ENCODE data around the gene SGMS1. TPM values are rescaled to one million over a fixed set of nuclear protein-coding genes. Genes with fewer than 3 reads are reported as not detected.

SGMS1 gene
- total RNA-seq, 3 donors from 2014 or later = 66.5 to 114 (median 80.1) TPM

GRCh38 chr10:50470798-50471582 is 152.8 kb downstream of the SGMS1 start:
- no peak for DNase-seq (ENCODE audit: low spot score in 2 of 2)
- H3K9me3 ChIP-seq = no peaks in the 10 kb centered on the region
- no peaks in the 10 kb centered on the region for H3K27me3 ChIP-seq
- H3K36me3 ChIP-seq = no peaks in the 10 kb centered on the region
- H3K27ac ChIP-seq = peak overlapping the region; percentile 26 to 78
- no peak overlapping the region for H3K4me3 ChIP-seq
- TF ChIP-seq POLR2AphosphoS5 (IDR thresholded peaks at IDR 0.05) = no peak
- no peak for TF ChIP-seq POLR2A (IDR thresholded peaks at IDR 0.05)
- TF ChIP-seq CTCF (IDR thresholded peaks at IDR 0.05) = no peak
- H3K4me1 ChIP-seq = no peaks in the 10 kb centered on the region
- intact Hi-C loops (cut with DNase I; ENCODE audit: low total_unique reads) = no loop called here

- no peak for DNase-seq (ENCODE audit: low spot score in 2 of 2)
- H3K4me1 ChIP-seq = no peaks in the 10 kb centered on the region
- H3K36me3 ChIP-seq = no peaks in the 10 kb centered on the region
- H3K27ac ChIP-seq = peak overlapping the region; percentile 26 to 78
- no peak for TF ChIP-seq POLR2AphosphoS5 (IDR thresholded peaks at IDR 0.05)
- no peak for TF ChIP-seq CTCF (IDR thresholded peaks at IDR 0.05)
- no peak for TF ChIP-seq POLR2A (IDR thresholded peaks at IDR 0.05)
- H3K27me3 ChIP-seq = no peaks in the 10 kb centered on the region
- H3K4me3 ChIP-seq = no peak overlapping the region
- H3K9me3 ChIP-seq = no peaks in the 10 kb centered on the region
- intact Hi-C loops (cut with DNase I; ENCODE audit: low total_unique reads) = no loop called here
Observed at GRCh38 chr10:50470345-50470744, 153.4 kb downstream of the SGMS1 start.

- H3K36me3 ChIP-seq = no peaks in the 10 kb centered on the region
- no peaks in the 10 kb centered on the region for H3K9me3 ChIP-seq
- no peak for DNase-seq (ENCODE audit: low spot score in 2 of 2)
- no peak overlapping the region for H3K4me3 ChIP-seq
- intact Hi-C loops (cut with DNase I; ENCODE audit: low total_unique reads) = no loop called here
- no peaks in the 10 kb centered on the region for H3K27me3 ChIP-seq
- TF ChIP-seq POLR2A (IDR thresholded peaks at IDR 0.05) = no peak
- no peak for TF ChIP-seq POLR2AphosphoS5 (IDR thresholded peaks at IDR 0.05)
- no peak for TF ChIP-seq CTCF (IDR thresholded peaks at IDR 0.05)
- H3K4me1 ChIP-seq = no peaks in the 10 kb centered on the region
- peak overlapping the region; percentile 5 to 78 for H3K27ac ChIP-seq
Observed at GRCh38 chr10:50469778-50470193, 154.0 kb downstream of the SGMS1 start.

GRCh38 chr10:50469288-50469687 is 154.5 kb downstream of the SGMS1 start:
- Histone ChIP-seq H3K4me1 (no peaks in the 10 kb centered on the region), H3K36me3 (no peaks in the 10 kb centered on the region), H3K9me3 (no peaks in the 10 kb centered on the region), H3K27ac (peak overlapping the region; percentile 5 to 78), H3K4me3 (no peak overlapping the region), H3K27me3 (no peaks in the 10 kb centered on the region)
- TF ChIP-seq CTCF (IDR thresholded peaks at IDR 0.05) (no peak), POLR2AphosphoS5 (IDR thresholded peaks at IDR 0.05) (no peak), POLR2A (IDR thresholded peaks at IDR 0.05) (no peak)
- intact Hi-C loops (cut with DNase I; ENCODE audit: low total_unique reads) = no loop called here
- DNase-seq (ENCODE audit: low spot score in 2 of 2) = no peak

GRCh38 chr10:50467209-50467608 is 156.5 kb downstream of the SGMS1 start:
- H3K36me3 ChIP-seq = no peaks in the 10 kb centered on the region
- intact Hi-C loops (cut with DNase I; ENCODE audit: low total_unique reads) = no loop called here
- no peak for DNase-seq (ENCODE audit: low spot score in 2 of 2)
- no peak overlapping the region for H3K27ac ChIP-seq
- H3K27me3 ChIP-seq = no peaks in the 10 kb centered on the region
- no peaks in the 10 kb centered on the region for H3K9me3 ChIP-seq
- no peak overlapping the region for H3K4me3 ChIP-seq
- TF ChIP-seq POLR2AphosphoS5 (IDR thresholded peaks at IDR 0.05) (no peak), CTCF (IDR thresholded peaks at IDR 0.05) (no peak), POLR2A (IDR thresholded peaks at IDR 0.05) (no peak)
- no peaks in the 10 kb centered on the region for H3K4me1 ChIP-seq

Measured in breast epithelium (tissue), 4 donors.